GM18502 (cell line): ENCODE data around the gene COL9A3.

ENCODE experiments used
- ATAC-seq: cut with Tn5 transposase; IDR thresholded peaks from one replicate; pipeline ENCODE4 v1.9.1; 2021; ENCODE audit warnings: mild to moderate bottlenecking; ENCODE audit not compliant: unreplicated experiment, poor library complexity

COL9A3 gene

GRCh38 chr20:62778058-62778457 lies 38.8 kb upstream of the COL9A3 start:
- ATAC-seq: no peak

DNA sequence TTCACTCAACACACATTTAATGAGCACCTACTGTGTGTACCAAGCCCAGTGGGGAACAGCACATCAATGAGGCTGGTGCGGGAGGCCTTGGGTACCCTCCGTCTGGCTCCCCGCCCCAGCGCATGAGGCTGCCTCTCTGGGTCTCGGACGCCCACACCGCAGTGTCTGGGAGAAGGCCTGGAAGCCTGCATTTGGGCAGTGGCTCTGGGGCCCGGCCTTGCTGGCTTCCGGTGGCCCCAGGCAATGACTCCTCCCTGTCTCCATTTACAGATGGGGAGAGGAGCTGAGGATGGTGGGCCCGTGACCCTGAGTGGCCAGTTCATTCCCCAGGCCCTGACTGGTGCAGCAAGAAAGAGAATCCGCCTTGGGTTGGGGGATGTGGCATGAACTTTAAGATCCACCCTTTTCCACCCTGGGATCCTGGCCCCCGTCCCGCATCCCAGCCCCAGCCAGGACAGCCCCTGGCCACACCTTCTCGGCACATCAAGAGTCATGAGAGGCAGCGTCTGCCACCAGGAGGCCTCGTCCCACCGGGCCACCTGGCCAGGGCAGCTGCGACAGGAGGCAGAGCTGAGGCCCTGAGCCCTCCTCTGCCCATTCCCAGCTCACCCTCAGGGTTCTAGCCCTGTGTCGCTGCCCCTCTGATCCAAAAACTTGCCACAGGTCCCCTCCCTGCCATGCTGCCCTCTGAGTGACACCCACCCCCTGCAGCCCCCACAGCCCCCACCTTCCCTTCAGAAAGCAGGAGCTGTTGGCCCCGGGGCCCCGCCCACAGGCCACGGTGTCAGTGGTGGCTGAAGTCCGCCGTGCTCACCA lies 38.0 kb upstream of the COL9A3 start:
- no peak for ATAC-seq

GRCh38 chr20:62779417-62779685 lies 37.5 kb upstream of the COL9A3 start:
- ATAC-seq: no peak

DNA sequence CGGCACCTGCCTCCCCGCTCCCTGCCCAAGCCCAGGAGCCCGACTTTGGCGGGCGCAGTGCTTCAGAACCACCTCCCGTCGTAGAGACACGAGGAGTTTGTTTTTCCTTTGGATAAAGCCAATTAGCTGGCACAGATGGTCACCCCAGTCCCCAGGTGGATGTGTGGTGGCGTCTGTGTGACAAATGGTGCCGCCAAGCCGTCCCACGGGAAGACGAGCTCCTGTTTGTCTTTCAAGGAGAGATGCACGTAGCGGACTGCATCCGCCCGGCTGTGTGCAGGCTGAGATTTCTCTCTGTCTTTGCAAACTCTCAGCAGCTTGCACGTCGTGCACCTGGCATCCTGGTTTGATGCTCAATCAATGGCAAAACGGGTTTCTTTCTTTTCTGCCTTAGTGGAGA lies 36.6 kb upstream of the COL9A3 start:
- ATAC-seq: no peak

- no peak for ATAC-seq
These were observed 36.2 kb upstream of the COL9A3 start for GRCh38 chr20:62780696-62781095.

- no peak for ATAC-seq
These were observed 34.5 kb upstream of the COL9A3 start for GRCh38 chr20:62782149-62782892.

GRCh38 chr20:62782893-62783278 lies 34.0 kb upstream of the COL9A3 start:
- ATAC-seq: no peak

DNA sequence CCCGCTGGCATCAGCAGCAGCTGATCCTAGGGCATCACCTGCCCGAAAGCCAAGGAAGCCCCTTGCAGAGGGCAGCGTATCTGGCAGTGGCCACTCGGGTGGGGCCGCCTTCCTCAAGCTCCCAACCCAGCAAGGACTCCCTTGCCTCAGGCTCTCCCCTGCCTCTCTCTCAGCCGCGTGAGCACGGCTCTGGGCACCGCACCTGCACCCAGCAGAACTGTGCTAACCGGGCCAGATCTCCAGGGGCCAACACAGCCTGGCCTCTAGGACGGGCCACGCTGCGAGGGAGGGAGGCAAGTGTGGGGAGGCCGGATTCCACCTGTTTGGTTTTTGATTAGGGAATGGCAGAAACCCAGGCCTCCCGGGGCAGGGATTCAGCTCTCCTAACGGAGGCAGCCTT lies 32.4 kb upstream of the COL9A3 start:
- no peak for ATAC-seq

GRCh38 chr20:62785393-62785792 lies 31.5 kb upstream of the COL9A3 start:
- ATAC-seq: no peak

DNA sequence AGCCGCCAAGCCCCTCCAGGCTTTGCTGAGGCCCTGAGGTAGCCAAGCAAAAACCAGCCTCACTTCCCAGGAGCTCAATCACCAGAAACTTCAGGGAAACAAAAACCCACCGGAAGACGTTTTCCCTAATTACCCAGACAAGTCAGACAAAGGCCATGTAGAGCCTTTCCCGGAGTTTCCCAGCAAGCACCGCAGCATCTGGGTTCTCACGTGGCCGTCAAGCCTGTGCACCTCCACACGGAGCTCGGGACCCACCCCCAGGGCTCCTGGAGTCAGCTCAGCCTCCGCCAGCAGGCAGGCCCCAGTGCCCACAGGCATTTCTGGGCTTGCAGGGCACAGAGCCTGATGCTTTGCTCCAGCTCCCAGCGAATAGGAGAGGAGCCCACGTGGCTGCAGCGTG lies 30.7 kb upstream of the COL9A3 start:
- ATAC-seq: no peak

GRCh38 chr20:62787321-62787720 lies 29.5 kb upstream of the COL9A3 start:
- ATAC-seq: no peak

DNA sequence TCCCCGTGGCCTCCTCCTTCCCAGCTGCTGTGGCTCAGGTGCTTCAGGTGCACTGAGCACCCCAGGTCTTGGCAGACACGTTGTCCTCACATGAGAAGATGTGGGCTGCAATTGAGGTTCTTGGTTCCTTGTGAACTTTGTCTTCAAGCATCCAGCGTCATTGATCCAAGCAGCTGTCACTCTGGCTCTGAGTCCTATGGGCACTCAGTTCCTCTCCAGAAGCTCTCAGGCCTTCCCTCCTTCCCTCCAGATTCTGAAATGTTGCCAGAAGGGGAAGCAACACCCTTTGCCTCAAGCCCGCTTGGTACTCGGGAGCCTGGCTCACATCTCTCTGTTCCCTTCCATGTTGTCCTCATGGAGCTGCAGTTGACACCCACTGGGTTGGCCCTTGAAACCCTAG lies 29.0 kb upstream of the COL9A3 start:
- ATAC-seq: no peak

GRCh38 chr20:62788607-62789006 lies 28.2 kb upstream of the COL9A3 start:
- ATAC-seq: no peak

- ATAC-seq: no peak
These were observed 26.8 kb upstream of the COL9A3 start for GRCh38 chr20:62790075-62790474.

- no peak for ATAC-seq
These were observed 25.3 kb upstream of the COL9A3 start for GRCh38 chr20:62791301-62792181.

GRCh38 chr20:62792182-62792939 lies 24.5 kb upstream of the COL9A3 start:
- ATAC-seq: no peak

DNA sequence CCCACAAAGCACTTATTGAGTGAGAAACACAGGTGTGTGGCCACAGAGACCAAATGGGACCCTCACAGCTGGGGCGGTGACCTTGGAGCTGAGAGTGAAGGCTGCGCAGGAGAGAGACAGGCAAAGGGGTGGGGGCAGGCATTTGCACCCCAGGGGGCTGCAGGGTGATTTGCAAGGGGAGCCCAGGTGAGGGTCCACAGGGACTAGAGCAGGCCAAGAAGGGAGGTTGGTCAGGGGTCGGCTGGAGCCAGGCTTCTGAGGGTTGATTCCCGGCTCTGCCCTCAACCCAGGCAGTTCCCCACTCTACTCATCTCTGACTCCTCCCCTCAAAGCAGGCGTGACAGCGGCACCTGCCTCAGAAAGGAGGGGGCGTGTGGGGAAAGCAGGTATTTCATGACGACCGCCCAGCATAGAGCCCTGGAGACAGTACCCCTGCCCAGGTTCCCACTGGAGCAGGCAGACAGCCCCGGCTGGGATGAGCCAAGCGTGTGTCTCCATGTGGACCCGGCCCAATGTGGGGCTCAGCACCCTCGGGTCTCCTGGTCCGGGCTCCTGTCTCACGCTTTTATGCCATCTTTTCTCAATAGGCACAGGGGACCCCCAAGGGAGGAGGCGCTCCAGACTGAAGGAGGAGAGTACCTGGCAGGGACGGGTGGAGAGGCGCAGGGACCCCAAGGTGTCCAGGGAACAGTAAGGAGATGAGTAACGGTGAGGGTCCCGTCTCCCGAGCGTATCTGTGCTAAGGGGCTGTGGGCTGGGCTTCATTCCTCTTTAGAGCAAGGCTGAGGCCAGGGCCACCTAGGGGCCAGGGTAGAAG lies 23.7 kb upstream of the COL9A3 start:
- ATAC-seq: no peak

DNA sequence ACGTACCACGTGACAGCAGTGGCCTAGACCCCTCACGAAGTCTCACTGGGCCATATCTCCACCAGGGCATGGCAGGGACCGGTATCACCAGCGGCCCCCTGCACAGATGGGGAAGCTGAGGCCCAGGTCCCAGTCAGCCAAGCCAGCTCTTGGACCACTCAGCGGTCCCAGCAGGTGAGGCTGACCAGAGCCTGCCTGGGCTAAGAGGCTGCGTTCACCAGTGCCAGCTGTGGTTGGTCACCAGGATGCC lies 23.2 kb upstream of the COL9A3 start:
- ATAC-seq: no peak

DNA sequence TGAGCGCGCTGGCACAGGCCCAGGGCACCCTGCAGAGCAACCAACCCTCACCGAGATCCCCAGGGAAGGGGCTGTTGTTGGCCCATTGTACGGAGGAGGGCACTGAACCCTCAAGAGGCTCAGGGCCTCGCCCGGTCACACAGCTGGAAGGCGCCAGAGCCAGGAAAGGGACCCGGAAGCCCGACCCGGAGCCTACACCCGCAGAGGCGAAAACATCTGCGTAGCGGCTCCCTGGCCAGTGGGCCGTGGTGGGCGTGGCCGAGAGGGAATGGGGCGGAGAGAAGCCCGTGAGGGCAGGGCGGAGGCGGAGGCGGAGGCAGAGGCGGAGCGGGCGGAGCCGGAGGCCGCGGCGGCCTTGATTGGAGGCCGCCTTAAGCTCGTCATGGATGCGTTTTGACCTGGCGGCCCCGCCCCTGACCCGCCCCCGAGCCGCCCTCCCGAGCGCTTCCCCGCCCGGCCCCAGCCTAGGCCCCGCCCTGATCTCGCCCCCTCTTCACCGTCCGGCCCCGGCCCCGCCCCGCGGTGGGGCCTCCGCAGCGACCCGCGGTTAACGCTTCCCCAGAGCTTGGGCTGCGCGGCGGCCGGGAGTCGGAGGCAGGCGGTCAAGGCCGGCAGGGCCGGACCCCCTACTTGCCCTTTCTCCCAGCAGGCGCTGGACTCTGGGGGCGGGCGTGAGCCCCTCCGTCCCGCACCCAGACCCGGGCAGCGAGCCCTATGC lies 22.7 kb upstream of the COL9A3 start:
- ATAC-seq: peak; percentile 64
